ENCODE data around the gene PLEKHG2. TPM values are rescaled to one million over a fixed set of nuclear protein-coding genes. Genes with fewer than 3 reads are reported as not detected.

Gene PLEKHG2
- total and polyA plus RNA-seq, 9 of the 15 experiments (the other 6 are each of a cell fraction or from before 2014, with no cell fraction given): 0.98 to 45.7 (median 9.8) TPM

- TF ChIP-seq ZNF407 (IDR thresholded peaks at IDR 0.05; ENCODE audit: low read depth) (no peak), HEY1 (CRISPR knock-in tag; IDR thresholded peaks at IDR 0.05; ENCODE audit: borderline replicate concordance) (no peak), ZC3H11A (IDR thresholded peaks at IDR 0.05; ENCODE audit: low read depth, low read length) (no peak), PREB (CRISPR knock-in tag; IDR thresholded peaks at IDR 0.05) (no peak)
Measured at GRCh38 chr19:39379865-39380396, 32.5 kb upstream of the PLEKHG2 start (continued).
